A673 (cell line): Measurements from ENCODE around the gene DSCAM. TPM values are rescaled to one million over a fixed set of nuclear protein-coding genes. Genes with fewer than 3 reads are reported as not detected.

Experiments used
- BruUV-seq: library from RNA; stranded (reverse); fragments of 400-500 nt; replicated peaks from 2 replicates; lab custom pipeline; 2021; lab: Mats Ljungman, UMichigan
- CTCF ChIA-PET: fragments of 300-600 bp; sonication (Branson Sonifier 250); formaldehyde crosslinking; loops from one replicate; lab custom pipeline; 2022; ENCODE audit warnings: antibody characterized with exemption; lab: Charles Lee
- POLR2A ChIA-PET: fragments of 300-600 bp; sonication (Branson Sonifier 250); formaldehyde crosslinking; loops from one replicate; lab custom pipeline; 2022; ENCODE audit warnings: antibody characterized with exemption; ENCODE audit not compliant: low non-redundant PET; lab: Charles Lee
- DNase-seq: peaks from one replicate; pipeline ENCODE4 v3.0.0-alpha.2; 2015; ENCODE audit warnings: low spot score
- H3K27ac ChIP-seq: fragments of 200-600 bp; sonication (generic); 2 replicates; pipeline ENCODE4 v1.5.1; 2016; ENCODE audit warnings: mixed run types, low read depth, mild to moderate bottlenecking, mixed read lengths, antibody characterized with exemption, low read length; ENCODE audit not compliant: poor library complexity, severe bottlenecking
- H3K27me3 ChIP-seq: fragments of 200-600 bp; sonication (generic); replicated peaks from 2 replicates; pipeline ENCODE4 v1.6.1; 2017; ENCODE audit warnings: mixed run types, low read depth, mild to moderate bottlenecking, mixed read lengths, antibody characterized with exemption, low read length; ENCODE audit not compliant: insufficient read depth, poor library complexity
- H3K36me3 ChIP-seq: fragments of 200-600 bp; sonication (generic); 2 replicates; pipeline ENCODE4 v1.6.1; 2016; ENCODE audit warnings: mixed run types, mild to moderate bottlenecking, mixed read lengths, antibody characterized with exemption, low read length; ENCODE audit not compliant: insufficient read depth, poor library complexity, severe bottlenecking
- H3K4me1 ChIP-seq: fragments of 200-600 bp; sonication (generic); 2 replicates; pipeline ENCODE4 v1.6.1; 2017; ENCODE audit warnings: mixed run types, mild to moderate bottlenecking, mixed read lengths, antibody characterized with exemption, low read length; ENCODE audit not compliant: insufficient read depth, poor library complexity, severe bottlenecking
- H3K4me3 ChIP-seq: fragments of 200-600 bp; sonication (generic); 2 replicates; pipeline ENCODE4 v1.5.1; 2016; ENCODE audit warnings: low read depth, mixed run types, mild to moderate bottlenecking, mixed read lengths, low read length; ENCODE audit not compliant: poor library complexity, severe bottlenecking
- H3K9me3 ChIP-seq: fragments of 200-600 bp; sonication (generic); 2 replicates; pipeline ENCODE4 v1.6.1; 2016; ENCODE audit warnings: mixed run types, low read depth, mild to moderate bottlenecking, mixed read lengths, antibody characterized with exemption, low read length; ENCODE audit not compliant: poor library complexity, severe bottlenecking
- EZH2 ChIP-seq: fragments of 200-600 bp; sonication (generic); IDR thresholded peaks from 2 replicates; pipeline ENCODE4 v1.6.1; 2017; ENCODE audit warnings: borderline replicate concordance, low read depth, mild to moderate bottlenecking, mixed read lengths, antibody characterized with exemption, low read length; ENCODE audit not compliant: poor library complexity, severe bottlenecking
- intact Hi-C: fragments of 100-400 bp; cut with micrococcal nuclease; formaldehyde crosslinking; loops from one replicate; pipeline ENCODE4 v1.10.0; 2022; ENCODE audit not compliant: unreplicated experiment
- total RNA-seq: library from RNA; stranded (reverse); gene quantifications from 2 replicates; pipeline ENCODE4 v1.2.3, GENCODE V29; 2021
- TF ChIP-seq, protein P1 (sequence below): fragments of 300-800, 200-600 bp; sonication (generic); conservative IDR thresholded peaks from 2 replicates; pipeline ENCODE4 v1.5.1; 2017; ENCODE audit warnings: low read depth, mild to moderate bottlenecking, antibody characterized with exemption, low read length, moderate library complexity, mixed read lengths

The DSCAM gene
- total RNA-seq, 1 experiment from 2014 or later: not detected

DNA sequence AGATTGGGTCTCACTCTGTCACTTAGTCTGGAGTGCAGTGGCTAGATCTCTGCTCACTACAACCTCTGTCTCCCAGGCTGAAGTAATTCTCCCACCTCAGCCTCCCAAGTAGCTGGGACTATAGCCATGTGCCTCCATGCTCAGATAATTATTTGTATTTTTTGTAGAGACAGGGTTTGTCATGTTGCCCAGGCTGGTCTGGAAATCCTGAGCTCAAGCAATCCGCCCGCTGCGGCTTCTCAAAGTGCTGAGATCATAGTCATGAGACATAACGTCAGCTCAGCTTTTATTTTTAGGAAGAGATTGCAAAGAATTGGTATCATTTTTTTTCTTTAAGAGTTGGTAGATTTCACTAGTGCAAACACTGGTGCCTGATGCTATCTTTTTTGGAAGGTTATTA lies 244.9 kb downstream of the DSCAM start:
- ChIA-PET CTCF (no interaction called here), POLR2A (no interaction called here)
- BruUV-seq: no TSS peak

DNA sequence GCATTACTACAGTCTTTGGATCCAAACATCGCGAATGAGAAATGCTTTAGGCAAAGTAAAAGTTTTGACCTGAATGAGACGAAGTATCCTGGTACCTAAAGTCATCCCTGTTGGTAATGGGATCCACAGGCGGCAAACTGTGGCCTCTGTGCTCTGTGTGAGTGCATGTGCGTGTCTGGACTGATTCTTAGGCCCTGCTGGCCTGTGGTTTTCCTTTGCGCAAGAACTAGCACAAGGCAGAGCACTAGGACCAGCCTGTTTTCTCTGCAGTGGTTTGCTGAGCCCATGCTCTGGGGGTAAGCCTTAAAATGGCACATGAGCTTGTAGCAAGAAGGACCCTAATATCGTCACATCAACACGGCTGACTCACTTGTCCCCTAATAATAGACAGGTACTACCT lies 251.2 kb downstream of the DSCAM start:
- DNase-seq: no peak
- no peak for TF ChIP-seq EZH2
- TF ChIP-seq, protein P1, sequence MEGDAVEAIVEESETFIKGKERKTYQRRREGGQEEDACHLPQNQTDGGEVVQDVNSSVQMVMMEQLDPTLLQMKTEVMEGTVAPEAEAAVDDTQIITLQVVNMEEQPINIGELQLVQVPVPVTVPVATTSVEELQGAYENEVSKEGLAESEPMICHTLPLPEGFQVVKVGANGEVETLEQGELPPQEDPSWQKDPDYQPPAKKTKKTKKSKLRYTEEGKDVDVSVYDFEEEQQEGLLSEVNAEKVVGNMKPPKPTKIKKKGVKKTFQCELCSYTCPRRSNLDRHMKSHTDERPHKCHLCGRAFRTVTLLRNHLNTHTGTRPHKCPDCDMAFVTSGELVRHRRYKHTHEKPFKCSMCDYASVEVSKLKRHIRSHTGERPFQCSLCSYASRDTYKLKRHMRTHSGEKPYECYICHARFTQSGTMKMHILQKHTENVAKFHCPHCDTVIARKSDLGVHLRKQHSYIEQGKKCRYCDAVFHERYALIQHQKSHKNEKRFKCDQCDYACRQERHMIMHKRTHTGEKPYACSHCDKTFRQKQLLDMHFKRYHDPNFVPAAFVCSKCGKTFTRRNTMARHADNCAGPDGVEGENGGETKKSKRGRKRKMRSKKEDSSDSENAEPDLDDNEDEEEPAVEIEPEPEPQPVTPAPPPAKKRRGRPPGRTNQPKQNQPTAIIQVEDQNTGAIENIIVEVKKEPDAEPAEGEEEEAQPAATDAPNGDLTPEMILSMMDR: no peak
- Histone ChIP-seq H3K36me3 (no peaks in the 10 kb centered on the region), H3K9me3 (peaks cover 31% of the 10 kb centered on the region), H3K4me3 (no peak overlapping the region), H3K4me1 (no peaks in the 10 kb centered on the region), H3K27ac (no peak overlapping the region), H3K27me3 (no peaks in the 10 kb centered on the region)
- BruUV-seq: no TSS peak
- ChIA-PET POLR2A (no interaction called here), CTCF (no interaction called here)
- intact Hi-C loops: no loop called here

More for the DNA sequence above, 244.9 kb downstream of the DSCAM start:
- Histone ChIP-seq H3K36me3 (no peaks in the 10 kb centered on the region), H3K27me3 (no peaks in the 10 kb centered on the region), H3K4me3 (no peak overlapping the region), H3K27ac (no peak overlapping the region), H3K9me3 (peaks cover 41% of the 10 kb centered on the region), H3K4me1 (no peaks in the 10 kb centered on the region)
- intact Hi-C loops: no loop called here
- TF ChIP-seq, protein P1: no peak
- no peak for TF ChIP-seq EZH2
- no peak for DNase-seq

DNA sequence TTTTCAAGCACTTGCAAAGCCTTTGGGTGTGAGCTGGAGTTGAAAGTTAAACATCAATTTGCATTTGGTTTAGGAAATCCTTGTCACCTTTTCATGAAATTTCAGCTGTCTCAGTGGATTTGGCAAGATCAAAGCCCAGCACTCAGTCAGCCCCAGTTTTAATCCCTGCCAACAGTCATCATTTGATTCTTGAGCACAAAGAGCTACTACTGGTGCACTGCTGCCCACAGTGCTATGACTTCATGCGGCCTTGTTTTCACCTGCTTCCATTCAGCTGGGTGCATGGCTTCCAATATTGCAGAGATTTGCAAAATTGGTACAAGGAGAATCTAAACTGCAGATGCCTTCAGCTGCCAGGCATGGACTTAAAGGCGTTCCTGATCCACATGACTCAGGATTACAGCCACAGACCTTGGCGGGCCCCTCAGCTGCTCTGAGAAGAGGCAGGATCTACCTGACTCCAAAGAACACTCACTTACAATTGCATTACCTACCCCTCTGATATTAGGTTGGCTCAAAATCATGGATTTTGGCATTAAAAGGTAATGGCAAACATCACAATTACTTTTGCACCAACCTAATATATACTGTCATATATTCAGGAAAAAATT lies 259.1 kb downstream of the DSCAM start:
- H3K27me3 ChIP-seq: no peaks in the 10 kb centered on the region
- no peak for TF ChIP-seq EZH2
- TF ChIP-seq, protein P1: no peak
- H3K36me3 ChIP-seq: no peaks in the 10 kb centered on the region
- H3K4me1 ChIP-seq: no peaks in the 10 kb centered on the region
- H3K27ac ChIP-seq: no peak overlapping the region
- CTCF ChIA-PET: no interaction called here
- POLR2A ChIA-PET: no interaction called here
- H3K9me3 ChIP-seq: peaks cover 42% of the 10 kb centered on the region
- no peak for DNase-seq
- no TSS peak for BruUV-seq
- intact Hi-C loops: no loop called here
- no peak overlapping the region for H3K4me3 ChIP-seq
